HG03520 (cell line): ENCODE measurements around the gene SCAPER.

Experiments
- ATAC-seq: cut with Tn5 transposase; IDR thresholded peaks from one replicate; pipeline ENCODE4 v1.9.1; 2021; ENCODE audit warnings: mild to moderate bottlenecking, moderate library complexity; ENCODE audit not compliant: unreplicated experiment

The SCAPER gene

GRCh38 chr15:76684002-76684401 lies 221.1 kb downstream of the SCAPER start:
- ATAC-seq = no peak

GRCh38 chr15:76682833-76683232 lies 222.3 kb downstream of the SCAPER start:
- no peak for ATAC-seq

- ATAC-seq = no peak
Observed at GRCh38 chr15:76682259-76682658, 222.9 kb downstream of the SCAPER start.

GRCh38 chr15:76678766-76679165 lies 226.4 kb downstream of the SCAPER start:
- no peak for ATAC-seq

GRCh38 chr15:76674883-76675282 lies 230.3 kb downstream of the SCAPER start:
- no peak for ATAC-seq

- ATAC-seq = no peak
Observed at GRCh38 chr15:76669521-76670207, 235.5 kb downstream of the SCAPER start.

- ATAC-seq = no peak
Observed at GRCh38 chr15:76668900-76669299, 236.2 kb downstream of the SCAPER start.

GRCh38 chr15:76667943-76668715 lies 237.0 kb downstream of the SCAPER start:
- ATAC-seq = no peak

- ATAC-seq = no peak
Observed at GRCh38 chr15:76664895-76665294, 240.2 kb downstream of the SCAPER start.

GRCh38 chr15:76664411-76664810 lies 240.7 kb downstream of the SCAPER start:
- no peak for ATAC-seq

- ATAC-seq = no peak
Observed at GRCh38 chr15:76663529-76663928, 241.6 kb downstream of the SCAPER start.

- no peak for ATAC-seq
Observed at GRCh38 chr15:76648732-76649444, 256.3 kb downstream of the SCAPER start.

- ATAC-seq = no peak
Observed at GRCh38 chr15:76647612-76648011, 257.5 kb downstream of the SCAPER start.

GRCh38 chr15:76644646-76645045 lies 260.5 kb downstream of the SCAPER start:
- ATAC-seq = no peak

GRCh38 chr15:76642671-76643070 lies 262.5 kb downstream of the SCAPER start:
- ATAC-seq = no peak

- ATAC-seq = no peak
Observed at GRCh38 chr15:76637166-76637565, 268.0 kb downstream of the SCAPER start.

- no peak for ATAC-seq
Observed at GRCh38 chr15:76636059-76636458, 269.1 kb downstream of the SCAPER start.

- ATAC-seq = no peak
Observed at GRCh38 chr15:76626611-76627010, 278.5 kb downstream of the SCAPER start.

GRCh38 chr15:76625267-76625666 lies 279.9 kb downstream of the SCAPER start:
- no peak for ATAC-seq

- no peak for ATAC-seq
Observed at GRCh38 chr15:76614725-76615124, 290.4 kb downstream of the SCAPER start.

- no peak for ATAC-seq
Observed at GRCh38 chr15:76588811-76589747, 316.1 kb downstream of the SCAPER start.
